OCI-LY7 (cell line): ENCODE measurements around the gene PDE11A. TPM values are rescaled to one million over a fixed set of nuclear protein-coding genes. Genes with fewer than 3 reads are reported as not detected.

Experiments
- BruUV-seq: library from RNA; stranded (reverse); fragments of 400-500 nt; replicated peaks from 2 replicates; lab custom pipeline; 2021; lab: Mats Ljungman, UMichigan
- CTCF ChIA-PET: fragments of 300-600 bp; sonication (Branson Sonifier 250); formaldehyde crosslinking; loops from one replicate; lab custom pipeline; 2022; ENCODE audit warnings: antibody characterized with exemption; ENCODE audit not compliant: unreplicated experiment; lab: Charles Lee
- POLR2A ChIA-PET: fragments of 300-600 bp; sonication (Branson Sonifier 250); formaldehyde crosslinking; loops from one replicate; lab custom pipeline; 2022; ENCODE audit warnings: antibody characterized with exemption; lab: Charles Lee
- DNase-seq: peaks from one replicate; pipeline ENCODE4 v3.0.0-alpha.2; 2015; ENCODE audit warnings: low spot score
- H2AFZ ChIP-seq: fragments of 200-600 bp; sonication (generic), shearing (Covaris generic); 2 replicates; pipeline ENCODE4 v1.6.1; 2014; ENCODE audit warnings: mild to moderate bottlenecking, antibody characterized with exemption, low read length, moderate library complexity
- H3K27ac ChIP-seq: fragments of 200-600 bp; sonication (generic); 2 replicates; pipeline ENCODE4 v1.5.1; 2014; ENCODE audit warnings: mixed run types, low read depth, mild to moderate bottlenecking, moderate library complexity, low read length, inconsistent platforms; ENCODE audit not compliant: poor library complexity, severe bottlenecking
- H3K36me3 ChIP-seq: fragments of 200-600 bp; sonication (generic); 2 replicates; pipeline ENCODE4 v1.6.1; 2014; ENCODE audit warnings: mild to moderate bottlenecking, antibody characterized with exemption, low read length, moderate library complexity, mixed read lengths; ENCODE audit not compliant: insufficient read depth
- H3K4me1 ChIP-seq: fragments of 200-600 bp; sonication (generic); 2 replicates; pipeline ENCODE4 v1.5.1; 2014; ENCODE audit warnings: mild to moderate bottlenecking, low read length; ENCODE audit not compliant: insufficient read depth, poor library complexity, severe bottlenecking
- H3K4me2 ChIP-seq: fragments of 200-600 bp; sonication (generic); 2 replicates; pipeline ENCODE4 v1.6.1; 2014; ENCODE audit warnings: mild to moderate bottlenecking, low read length
- H3K4me3 ChIP-seq: fragments of 200-600 bp; sonication (generic); 2 replicates; pipeline ENCODE4 v1.5.1; 2014; ENCODE audit warnings: mild to moderate bottlenecking, low read depth, low read length; ENCODE audit not compliant: poor library complexity, severe bottlenecking
- H3K79me2 ChIP-seq: fragments of 200-600 bp; sonication (generic); 2 replicates; pipeline ENCODE4 v1.6.1; 2016; ENCODE audit warnings: low read depth, mild to moderate bottlenecking, low read length, moderate library complexity, mixed read lengths; ENCODE audit not compliant: insufficient read depth
- H3K9me2 ChIP-seq: fragments of 200-600 bp; sonication (generic); 2 replicates; pipeline ENCODE4 v1.6.1; 2016; ENCODE audit warnings: mild to moderate bottlenecking, low read length, mixed read lengths; ENCODE audit not compliant: insufficient read depth
- H3K9me3 ChIP-seq: fragments of 200-600 bp; sonication (generic); 2 replicates; pipeline ENCODE4 v1.6.1; 2014; ENCODE audit warnings: mild to moderate bottlenecking, mixed run types, low read length, mixed read lengths
- H4K20me1 ChIP-seq: fragments of 200-600 bp; sonication (generic); 2 replicates; pipeline ENCODE4 v1.6.1; 2014; ENCODE audit warnings: mild to moderate bottlenecking, antibody characterized with exemption, low read length, moderate library complexity, mixed read lengths; ENCODE audit not compliant: insufficient read depth
- EZH2phosphoT487 ChIP-seq: fragments of 200-600 bp; sonication (generic); IDR thresholded peaks from 2 replicates; pipeline ENCODE4 v1.6.1; 2018; ENCODE audit warnings: low read depth, borderline replicate concordance, mild to moderate bottlenecking, mixed run types, antibody characterized with exemption, low read length, moderate library complexity, mixed read lengths
- intact Hi-C: fragments of 100-400 bp; cut with micrococcal nuclease; formaldehyde crosslinking; loops from one replicate; pipeline ENCODE4 v1.10.0; 2022; ENCODE audit not compliant: unreplicated experiment
- total RNA-seq, 2 experiments: library from RNA; depleted of rRNA in 1 of 2; stranded (reverse); fragments of >200 nt in 1 of 2; shearing (Covaris generic) in 1 of 2; gene quantifications; 2 replicates each; pipeline ENCODE4 v1.2.3, GENCODE V29; 2014 to 2022
- TF ChIP-seq, protein P1 (sequence below): fragments of 200-600 bp; sonication (generic); conservative IDR thresholded peaks from 2 replicates; pipeline ENCODE4 v1.5.1; 2014; ENCODE audit warnings: mild to moderate bottlenecking, antibody characterized with exemption, low read length, moderate library complexity, mixed read lengths

PDE11A gene
- total RNA-seq, 2 experiments from 2014 or later = 0.03 TPM; not detected in 1

DNA sequence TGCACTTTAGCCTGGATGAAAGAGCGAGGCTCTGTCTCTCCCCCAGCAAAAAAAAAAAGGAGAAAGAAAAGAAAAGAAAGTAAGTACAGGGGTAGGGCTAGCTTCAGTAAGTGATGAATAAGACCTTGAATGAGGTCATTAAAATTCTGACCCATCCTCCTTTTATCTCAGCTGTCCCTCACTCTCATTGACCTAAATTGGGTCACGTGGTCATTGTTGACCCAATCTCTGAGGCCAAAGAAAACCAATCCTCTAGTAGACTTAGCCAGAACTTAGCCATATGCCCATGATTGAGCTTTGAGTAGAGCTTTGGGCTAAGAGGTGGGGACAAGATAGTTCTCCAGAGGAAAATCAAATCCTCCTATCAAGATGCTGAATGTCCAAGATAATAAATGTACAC is 149.3 kb downstream of the PDE11A start:
- Histone ChIP-seq H3K4me3 (no peak overlapping the region), H2AFZ (no peak overlapping the region), H3K79me2 (no peaks in the 10 kb centered on the region), H3K36me3 (no peaks in the 10 kb centered on the region), H3K27ac (no peak overlapping the region), H3K4me2 (no peak overlapping the region), H4K20me1 (no peaks in the 10 kb centered on the region), H3K9me2 (no peaks in the 10 kb centered on the region; the same call in 1 of the 2 replicates), H3K4me1 (no peaks in the 10 kb centered on the region), H3K9me3 (no peaks in the 10 kb centered on the region)
- intact Hi-C loops = no loop called here
- no peak for TF ChIP-seq EZH2phosphoT487
- TF ChIP-seq, protein P1, sequence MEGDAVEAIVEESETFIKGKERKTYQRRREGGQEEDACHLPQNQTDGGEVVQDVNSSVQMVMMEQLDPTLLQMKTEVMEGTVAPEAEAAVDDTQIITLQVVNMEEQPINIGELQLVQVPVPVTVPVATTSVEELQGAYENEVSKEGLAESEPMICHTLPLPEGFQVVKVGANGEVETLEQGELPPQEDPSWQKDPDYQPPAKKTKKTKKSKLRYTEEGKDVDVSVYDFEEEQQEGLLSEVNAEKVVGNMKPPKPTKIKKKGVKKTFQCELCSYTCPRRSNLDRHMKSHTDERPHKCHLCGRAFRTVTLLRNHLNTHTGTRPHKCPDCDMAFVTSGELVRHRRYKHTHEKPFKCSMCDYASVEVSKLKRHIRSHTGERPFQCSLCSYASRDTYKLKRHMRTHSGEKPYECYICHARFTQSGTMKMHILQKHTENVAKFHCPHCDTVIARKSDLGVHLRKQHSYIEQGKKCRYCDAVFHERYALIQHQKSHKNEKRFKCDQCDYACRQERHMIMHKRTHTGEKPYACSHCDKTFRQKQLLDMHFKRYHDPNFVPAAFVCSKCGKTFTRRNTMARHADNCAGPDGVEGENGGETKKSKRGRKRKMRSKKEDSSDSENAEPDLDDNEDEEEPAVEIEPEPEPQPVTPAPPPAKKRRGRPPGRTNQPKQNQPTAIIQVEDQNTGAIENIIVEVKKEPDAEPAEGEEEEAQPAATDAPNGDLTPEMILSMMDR = no peak
- BruUV-seq = no TSS peak
- CTCF ChIA-PET = no interaction called here
- DNase-seq = no peak
- POLR2A ChIA-PET = interaction anchor here (0.5 to 0.6 kb wide), 2 partner anchors 17 to 910 kb away, joined by 3 to 8 read pairs; no protein-coding TSS in a partner anchor

DNA sequence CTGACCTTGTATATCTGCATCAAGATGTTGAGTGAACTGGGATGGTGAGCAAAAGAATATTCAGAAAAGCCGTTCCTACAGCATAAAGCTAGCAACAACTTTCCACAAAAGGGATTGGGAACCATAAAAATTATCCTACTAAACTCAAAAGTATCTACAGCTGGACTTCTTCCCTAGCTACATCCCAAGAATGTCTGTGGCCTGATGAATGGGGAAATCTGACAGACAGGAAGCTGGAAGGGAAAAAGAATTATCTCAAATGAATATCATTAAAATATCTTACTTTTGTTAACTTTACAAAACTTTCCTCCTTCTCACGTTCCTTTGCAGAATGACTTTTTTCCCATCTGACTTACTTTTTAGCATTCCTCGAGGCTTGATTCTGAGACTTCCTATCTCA is 150.9 kb downstream of the PDE11A start:
- no peaks in the 10 kb centered on the region for H3K4me1 ChIP-seq
- no peaks in the 10 kb centered on the region for H3K36me3 ChIP-seq
- H2AFZ ChIP-seq = no peak overlapping the region
- H3K4me2 ChIP-seq = no peak overlapping the region
- no peak for DNase-seq
- BruUV-seq = no TSS peak
- no peak overlapping the region for H3K4me3 ChIP-seq
- ChIA-PET POLR2A (interaction anchor here (0.6 to 1.2 kb wide), 2 partner anchors 8 to 10 kb away, joined by 3 to 5 read pairs; no protein-coding TSS in a partner anchor), CTCF (no interaction called here)
- no peaks in the 10 kb centered on the region for H4K20me1 ChIP-seq
- no peak overlapping the region for H3K27ac ChIP-seq
- no peaks in the 10 kb centered on the region for H3K9me3 ChIP-seq
- no peak for TF ChIP-seq EZH2phosphoT487
- TF ChIP-seq, protein P1 = no peak
- intact Hi-C loops = no loop called here
- no peaks in the 10 kb centered on the region for H3K9me2 ChIP-seq
- H3K79me2 ChIP-seq = no peaks in the 10 kb centered on the region

DNA sequence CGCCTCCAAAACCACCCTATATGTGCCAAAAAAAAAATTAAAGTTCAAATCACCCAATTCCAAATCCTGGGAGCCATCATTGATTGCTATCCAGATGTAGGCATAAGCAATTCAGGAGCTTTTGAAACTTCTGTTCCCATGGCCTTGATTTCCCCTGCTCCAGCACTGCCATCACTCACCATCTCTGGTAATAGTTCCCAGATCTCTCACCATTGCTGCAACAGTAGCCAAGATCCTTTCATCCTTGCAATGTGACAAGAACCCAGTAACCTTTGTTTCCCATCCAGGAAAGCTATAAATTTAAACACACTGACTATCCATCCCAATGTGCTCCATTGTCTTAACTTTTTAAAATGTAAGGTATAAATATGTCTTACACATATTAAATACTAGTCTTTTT is 155.4 kb downstream of the PDE11A start:
- no TSS peak for BruUV-seq
- no peak overlapping the region for H3K27ac ChIP-seq
- no peaks in the 10 kb centered on the region for H3K36me3 ChIP-seq
- H2AFZ ChIP-seq = no peak overlapping the region
- CTCF ChIA-PET = no interaction called here
- H3K9me3 ChIP-seq = no peaks in the 10 kb centered on the region
- TF ChIP-seq, protein P1 = no peak
- TF ChIP-seq EZH2phosphoT487 = no peak
- H3K9me2 ChIP-seq = no peaks in the 10 kb centered on the region
- H4K20me1 ChIP-seq = no peaks in the 10 kb centered on the region
- H3K4me1 ChIP-seq = no peaks in the 10 kb centered on the region
- no peak for DNase-seq
- POLR2A ChIA-PET = interaction anchor here (0.7 kb wide), 1 partner anchor 844 kb away, joined by 3 read pairs; no protein-coding TSS in a partner anchor
- no peak overlapping the region for H3K4me2 ChIP-seq
- intact Hi-C loops = no loop called here
- no peaks in the 10 kb centered on the region for H3K79me2 ChIP-seq
- no peak overlapping the region for H3K4me3 ChIP-seq
